Mesothelial cell of epicardium (in vitro differentiated cells): Measurements from ENCODE around the gene PRMT7. TPM values are rescaled to one million over a fixed set of nuclear protein-coding genes. Genes with fewer than 3 reads are reported as not detected.
A peak's percentile ranks its signal among the peaks of the same experiment; 100 is the strongest.

Experiments
- DNase-seq, 2 experiments: peaks; one replicate each; pipeline ENCODE4 v3.0.0; 2021; ENCODE audit warnings: low spot score in 2 of 2; ENCODE audit not compliant: unreplicated experiment in 2 of 2
- H3K27ac Mint-ChIP-seq: 2 replicates; pipeline ENCODE4 v1.8.0; 2021; ENCODE audit warnings: mixed read lengths
- H3K27me3 Mint-ChIP-seq: 2 replicates; pipeline ENCODE4 v1.8.0; 2021; ENCODE audit warnings: low read depth, mixed read lengths
- H3K36me3 Mint-ChIP-seq: 2 replicates; pipeline ENCODE4 v1.8.0; 2021; ENCODE audit warnings: mixed read lengths
- H3K4me1 Mint-ChIP-seq: 2 replicates; pipeline ENCODE4 v1.8.0; 2021; ENCODE audit warnings: mixed read lengths
- H3K4me3 Mint-ChIP-seq: 2 replicates; pipeline ENCODE4 v1.8.0; 2021; ENCODE audit warnings: mild to moderate bottlenecking, moderate library complexity, mixed read lengths
- H3K9me3 Mint-ChIP-seq: 2 replicates; pipeline ENCODE4 v1.8.0; 2021; ENCODE audit warnings: mixed read lengths
- total RNA-seq: library from RNA; stranded (reverse); gene quantifications from 3 replicates; pipeline ENCODE4 v1.2.1, GENCODE V29; 2021
- TF ChIP-seq, protein P1 (sequence below): fragments of 200-600 bp; sonication (generic); IDR thresholded peaks from one replicate; pipeline ENCODE4 v1.5.0; 2021; ENCODE audit warnings: antibody characterized with exemption; ENCODE audit not compliant: unreplicated experiment

The PRMT7 gene
- total RNA-seq, 1 donor from 2014 or later, result 77.9 TPM

DNA sequence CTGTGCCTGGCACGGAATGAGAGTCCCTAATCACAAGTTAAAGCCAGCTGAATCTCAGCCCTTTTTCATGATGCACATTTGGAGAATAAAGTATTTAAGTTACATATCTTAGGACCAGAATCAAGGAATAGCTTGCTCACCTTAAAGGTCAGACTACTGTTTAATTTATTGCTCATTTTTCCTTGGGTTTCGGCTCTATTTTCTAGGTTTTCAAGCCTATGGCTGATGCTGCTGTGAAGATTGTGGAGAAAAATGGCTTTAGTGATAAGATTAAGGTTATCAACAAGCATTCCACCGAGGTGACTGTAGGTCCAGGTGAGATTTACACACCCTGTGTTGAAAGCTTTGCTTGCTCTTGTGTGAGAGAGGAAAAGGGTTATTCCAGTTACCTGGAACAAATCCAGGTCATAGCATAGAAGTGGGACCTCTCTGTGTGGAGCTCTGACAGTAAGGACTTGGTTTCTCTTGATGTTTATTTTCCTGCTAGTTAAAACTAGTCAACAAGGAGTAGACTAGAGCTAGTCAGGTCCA, 18.1 kb downstream of the PRMT7 start:
- H3K4me3 Mint-ChIP-seq, result no peak overlapping the region
- H3K36me3 Mint-ChIP-seq, result peaks cover 12% of the 10 kb centered on the region
- no peaks in the 10 kb centered on the region for H3K9me3 Mint-ChIP-seq
- TF ChIP-seq, protein P1, sequence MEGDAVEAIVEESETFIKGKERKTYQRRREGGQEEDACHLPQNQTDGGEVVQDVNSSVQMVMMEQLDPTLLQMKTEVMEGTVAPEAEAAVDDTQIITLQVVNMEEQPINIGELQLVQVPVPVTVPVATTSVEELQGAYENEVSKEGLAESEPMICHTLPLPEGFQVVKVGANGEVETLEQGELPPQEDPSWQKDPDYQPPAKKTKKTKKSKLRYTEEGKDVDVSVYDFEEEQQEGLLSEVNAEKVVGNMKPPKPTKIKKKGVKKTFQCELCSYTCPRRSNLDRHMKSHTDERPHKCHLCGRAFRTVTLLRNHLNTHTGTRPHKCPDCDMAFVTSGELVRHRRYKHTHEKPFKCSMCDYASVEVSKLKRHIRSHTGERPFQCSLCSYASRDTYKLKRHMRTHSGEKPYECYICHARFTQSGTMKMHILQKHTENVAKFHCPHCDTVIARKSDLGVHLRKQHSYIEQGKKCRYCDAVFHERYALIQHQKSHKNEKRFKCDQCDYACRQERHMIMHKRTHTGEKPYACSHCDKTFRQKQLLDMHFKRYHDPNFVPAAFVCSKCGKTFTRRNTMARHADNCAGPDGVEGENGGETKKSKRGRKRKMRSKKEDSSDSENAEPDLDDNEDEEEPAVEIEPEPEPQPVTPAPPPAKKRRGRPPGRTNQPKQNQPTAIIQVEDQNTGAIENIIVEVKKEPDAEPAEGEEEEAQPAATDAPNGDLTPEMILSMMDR, result no peak
- H3K27me3 Mint-ChIP-seq, result no peaks in the 10 kb centered on the region
- H3K4me1 Mint-ChIP-seq, result peaks cover 34% of the 10 kb centered on the region
- peak overlapping the region; percentile 97 for H3K27ac Mint-ChIP-seq
- DNase-seq, result no peak

DNA sequence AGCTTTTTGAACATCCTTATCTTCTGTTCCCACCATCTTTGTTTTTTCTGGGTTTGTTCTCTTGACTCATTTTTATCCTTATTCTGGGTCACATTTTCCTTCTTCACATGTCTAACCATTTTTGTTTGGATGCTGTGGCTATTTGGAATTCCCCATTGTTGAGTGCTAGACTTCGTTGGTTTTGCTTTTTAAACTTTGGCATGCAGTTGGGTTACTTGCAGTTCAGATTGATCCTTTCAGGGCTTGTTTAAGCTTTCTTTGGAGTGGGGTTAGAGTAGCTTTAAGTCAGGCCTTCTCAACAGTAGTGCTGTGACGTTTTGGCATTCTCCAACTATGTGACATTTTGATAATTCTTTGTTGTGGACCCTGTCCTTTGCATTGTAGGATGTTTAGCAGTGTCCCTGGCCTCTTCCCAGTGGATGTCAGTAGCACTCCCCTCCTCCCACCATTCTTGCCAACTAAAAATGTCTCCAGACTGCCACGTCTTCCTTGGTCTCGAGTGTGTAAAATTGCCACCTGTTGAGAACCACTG, 21.1 kb downstream of the PRMT7 start:
- Mint-ChIP-seq H3K4me1 (peaks cover 34% of the 10 kb centered on the region), H3K36me3 (peaks cover 8% of the 10 kb centered on the region), H3K9me3 (no peaks in the 10 kb centered on the region), H3K4me3 (no peak overlapping the region), H3K27ac (peak overlapping the region; percentile 91), H3K27me3 (no peaks in the 10 kb centered on the region)
- no peak for DNase-seq
- TF ChIP-seq, protein P1, result no peak

DNA sequence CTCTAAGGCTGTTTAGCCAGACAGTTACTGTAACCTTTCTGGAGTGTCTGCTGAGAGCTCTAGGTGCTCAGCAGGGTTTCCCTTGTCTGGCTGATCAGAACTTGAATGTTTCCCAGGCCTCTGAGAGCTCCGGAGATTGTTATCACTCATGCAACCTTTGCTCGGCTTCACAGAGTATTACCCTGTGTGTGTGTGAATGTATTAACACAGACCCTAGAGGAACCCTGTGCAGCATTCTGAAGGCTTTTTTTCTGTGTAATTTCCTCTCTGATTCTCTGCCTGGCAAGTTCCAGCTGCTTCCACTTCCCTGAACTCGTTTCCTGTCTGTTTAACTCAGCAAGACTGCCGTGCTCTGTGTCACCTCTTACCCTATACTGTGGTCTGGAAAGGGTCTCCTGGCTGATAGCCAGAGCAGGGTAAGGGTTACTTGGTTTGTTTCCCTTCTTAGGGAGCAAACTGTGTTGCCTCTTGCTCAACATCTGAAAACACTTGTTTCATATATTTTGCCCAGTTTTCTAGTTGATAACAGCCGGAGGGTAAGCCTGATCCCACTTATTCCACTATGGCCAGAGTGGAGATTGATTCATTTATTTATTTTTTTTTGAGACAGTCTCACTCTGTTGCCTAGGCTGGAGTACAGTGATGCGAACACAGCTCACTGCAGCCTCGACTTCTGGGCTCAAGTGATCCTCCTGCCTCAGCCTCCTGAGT, 21.7 kb downstream of the PRMT7 start:
- H3K9me3 Mint-ChIP-seq, result no peaks in the 10 kb centered on the region

DNA sequence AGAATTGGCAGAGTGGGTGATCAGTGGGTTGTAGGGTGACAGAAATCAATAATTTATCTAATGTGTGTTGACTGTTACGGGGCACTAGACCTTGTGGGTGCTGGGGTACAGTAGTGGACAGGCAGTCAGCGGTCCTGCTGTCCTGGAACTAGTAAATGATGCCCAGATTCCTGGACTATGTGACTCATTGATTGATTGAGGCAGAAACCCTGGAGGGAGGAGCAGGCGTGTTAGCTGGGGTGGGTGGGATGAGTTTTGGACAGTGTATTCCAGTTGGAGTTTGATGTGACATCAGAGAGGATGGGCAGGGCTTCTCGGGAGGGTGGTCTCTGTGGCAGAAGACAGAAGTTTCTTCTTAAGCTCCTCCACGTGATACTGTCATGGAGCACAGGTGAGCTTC, 24.4 kb downstream of the PRMT7 start:
- DNase-seq, result no peak
- peaks cover 16% of the 10 kb centered on the region for H3K4me1 Mint-ChIP-seq
- no peak overlapping the region for H3K27ac Mint-ChIP-seq
- TF ChIP-seq, protein P1, result no peak
- H3K9me3 Mint-ChIP-seq, result no peaks in the 10 kb centered on the region
- no peak overlapping the region for H3K4me3 Mint-ChIP-seq
- no peaks in the 10 kb centered on the region for H3K27me3 Mint-ChIP-seq
- H3K36me3 Mint-ChIP-seq, result peaks cover 30% of the 10 kb centered on the region

More for the DNA sequence above, 21.7 kb downstream of the PRMT7 start:
- no peaks in the 10 kb centered on the region for H3K27me3 Mint-ChIP-seq
- peaks cover 13% of the 10 kb centered on the region for H3K36me3 Mint-ChIP-seq
- H3K27ac Mint-ChIP-seq, result peak overlapping the region; percentile 91
- no peak for DNase-seq
- TF ChIP-seq, protein P1, result no peak
- no peak overlapping the region for H3K4me3 Mint-ChIP-seq
- peaks cover 28% of the 10 kb centered on the region for H3K4me1 Mint-ChIP-seq

DNA sequence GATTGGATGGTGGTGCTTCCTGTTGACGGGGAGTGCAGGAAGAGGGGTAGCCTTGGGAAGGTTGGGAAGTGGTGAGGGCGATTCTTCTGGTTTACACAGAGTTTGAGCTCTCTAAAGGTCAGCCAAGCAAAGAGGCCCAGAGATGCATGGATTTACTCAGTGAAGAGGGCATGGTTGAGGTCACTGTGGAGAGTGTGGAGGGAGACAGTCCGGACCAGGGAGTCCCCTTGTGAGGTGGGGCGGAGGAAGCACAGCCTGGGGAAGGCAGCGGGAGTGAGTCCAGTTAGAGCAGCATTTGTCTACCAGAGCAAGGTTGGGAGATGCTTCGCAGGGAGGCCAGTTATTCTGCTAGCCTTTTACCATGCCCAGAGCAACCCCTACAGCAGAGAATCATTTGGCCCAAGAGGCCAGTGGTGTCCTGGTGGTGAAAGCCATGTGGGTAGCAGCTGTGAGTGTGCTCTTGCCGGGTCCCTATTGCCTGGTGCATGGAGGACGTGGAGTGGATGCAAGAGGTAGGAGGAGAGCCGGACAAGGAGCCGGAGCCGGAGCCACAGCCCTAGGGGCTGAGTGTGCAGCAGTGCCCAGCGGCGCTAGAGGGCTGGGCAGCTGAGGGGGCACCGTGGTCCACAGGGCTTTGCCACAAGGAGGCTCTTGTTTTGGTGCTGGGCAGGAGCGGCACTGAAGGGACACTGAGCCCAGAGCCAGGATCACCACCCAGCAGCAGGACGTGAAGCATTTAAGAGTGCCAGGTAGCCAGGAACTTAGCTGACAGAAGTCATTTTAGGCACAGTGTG, 27.7 kb downstream of the PRMT7 start:
- no peak overlapping the region for H3K27ac Mint-ChIP-seq
- TF ChIP-seq, protein P1, result no peak
- no peaks in the 10 kb centered on the region for H3K9me3 Mint-ChIP-seq
- H3K27me3 Mint-ChIP-seq, result no peaks in the 10 kb centered on the region
- H3K4me3 Mint-ChIP-seq, result no peak overlapping the region
- H3K4me1 Mint-ChIP-seq, result peaks cover 5% of the 10 kb centered on the region
- peaks cover 45% of the 10 kb centered on the region for H3K36me3 Mint-ChIP-seq
- no peak for DNase-seq
